ENCODE results near the gene GDF9.

DNA sequence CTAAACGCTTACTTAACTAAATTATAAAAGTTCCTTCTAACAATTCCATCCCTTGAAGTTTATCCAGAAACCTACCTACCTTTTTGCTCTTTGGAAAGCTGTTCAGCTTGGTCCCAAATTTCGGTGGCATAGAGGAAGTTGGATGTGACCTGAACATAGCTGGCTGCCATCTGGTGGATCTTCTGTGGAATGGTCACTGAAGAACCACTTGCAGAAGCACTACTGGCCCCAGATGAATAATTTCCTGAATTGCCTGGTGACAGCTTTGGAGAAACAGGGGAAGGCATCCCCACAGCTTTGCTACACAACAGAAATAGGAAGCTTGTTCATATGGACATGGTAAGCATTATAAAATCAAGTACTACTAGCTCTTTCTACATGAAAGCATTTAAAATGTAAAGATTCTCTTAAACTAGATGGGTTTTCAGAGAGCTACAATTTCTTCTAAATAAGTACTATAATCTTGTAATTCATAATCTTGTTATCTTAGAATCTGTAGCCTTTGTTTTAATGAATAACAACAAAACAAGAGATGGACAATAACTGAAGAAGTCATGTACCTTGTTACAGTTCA is 17.1 kb upstream of the GDF9 start:
- TF ChIP-seq, protein P1, sequence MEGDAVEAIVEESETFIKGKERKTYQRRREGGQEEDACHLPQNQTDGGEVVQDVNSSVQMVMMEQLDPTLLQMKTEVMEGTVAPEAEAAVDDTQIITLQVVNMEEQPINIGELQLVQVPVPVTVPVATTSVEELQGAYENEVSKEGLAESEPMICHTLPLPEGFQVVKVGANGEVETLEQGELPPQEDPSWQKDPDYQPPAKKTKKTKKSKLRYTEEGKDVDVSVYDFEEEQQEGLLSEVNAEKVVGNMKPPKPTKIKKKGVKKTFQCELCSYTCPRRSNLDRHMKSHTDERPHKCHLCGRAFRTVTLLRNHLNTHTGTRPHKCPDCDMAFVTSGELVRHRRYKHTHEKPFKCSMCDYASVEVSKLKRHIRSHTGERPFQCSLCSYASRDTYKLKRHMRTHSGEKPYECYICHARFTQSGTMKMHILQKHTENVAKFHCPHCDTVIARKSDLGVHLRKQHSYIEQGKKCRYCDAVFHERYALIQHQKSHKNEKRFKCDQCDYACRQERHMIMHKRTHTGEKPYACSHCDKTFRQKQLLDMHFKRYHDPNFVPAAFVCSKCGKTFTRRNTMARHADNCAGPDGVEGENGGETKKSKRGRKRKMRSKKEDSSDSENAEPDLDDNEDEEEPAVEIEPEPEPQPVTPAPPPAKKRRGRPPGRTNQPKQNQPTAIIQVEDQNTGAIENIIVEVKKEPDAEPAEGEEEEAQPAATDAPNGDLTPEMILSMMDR (IDR thresholded peaks at IDR 0.05) = peak in 2 of 3 donors; percentile 26
- TF ChIP-seq POLR2A (IDR thresholded peaks at IDR 0.05) = no peak
